Measurements from ENCODE around the gene BET1L. TPM values are rescaled to one million over a fixed set of nuclear protein-coding genes. Genes with fewer than 3 reads are reported as not detected.
A peak's percentile ranks its signal among the peaks of the same experiment; 100 is the strongest.

The BET1L gene
- total RNA-seq, 1 experiment from 2014 or later: 22.2 TPM

DNA sequence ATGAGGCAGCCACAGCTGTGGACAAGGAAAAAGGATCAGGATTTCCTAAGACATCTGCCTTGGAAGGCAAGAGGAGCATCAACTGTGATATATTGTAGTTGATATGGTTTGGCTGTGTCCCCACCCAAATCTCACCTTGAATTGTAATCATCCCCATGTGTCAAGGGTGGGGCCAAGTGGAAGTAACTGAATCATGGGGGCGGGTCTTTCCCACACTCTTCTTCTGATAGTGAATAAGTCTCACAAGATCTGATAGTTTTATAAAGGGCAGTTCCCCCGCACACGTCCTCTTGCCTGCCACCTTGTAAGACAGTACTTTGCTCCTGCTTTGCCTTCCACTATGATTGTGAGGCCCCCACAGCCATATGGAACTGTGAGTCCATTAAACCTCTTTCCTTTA, 10.5 kb upstream of the BET1L start:
- CTCF ChIA-PET: no interaction called here
- H3K36me3 ChIP-seq (ENCODE audit: insufficient read depth, low read length, poor library complexity, severe bottlenecking): peaks cover 29% of the 10 kb centered on the region
- POLR2A ChIA-PET (ENCODE audit: low non-redundant PET): no interaction called here
- DNase-seq (ENCODE audit: low spot score): no peak
- H3K4me3 ChIP-seq (ENCODE audit: low read depth, low read length, poor library complexity, severe bottlenecking): no peak overlapping the region
- TF ChIP-seq, protein P1, sequence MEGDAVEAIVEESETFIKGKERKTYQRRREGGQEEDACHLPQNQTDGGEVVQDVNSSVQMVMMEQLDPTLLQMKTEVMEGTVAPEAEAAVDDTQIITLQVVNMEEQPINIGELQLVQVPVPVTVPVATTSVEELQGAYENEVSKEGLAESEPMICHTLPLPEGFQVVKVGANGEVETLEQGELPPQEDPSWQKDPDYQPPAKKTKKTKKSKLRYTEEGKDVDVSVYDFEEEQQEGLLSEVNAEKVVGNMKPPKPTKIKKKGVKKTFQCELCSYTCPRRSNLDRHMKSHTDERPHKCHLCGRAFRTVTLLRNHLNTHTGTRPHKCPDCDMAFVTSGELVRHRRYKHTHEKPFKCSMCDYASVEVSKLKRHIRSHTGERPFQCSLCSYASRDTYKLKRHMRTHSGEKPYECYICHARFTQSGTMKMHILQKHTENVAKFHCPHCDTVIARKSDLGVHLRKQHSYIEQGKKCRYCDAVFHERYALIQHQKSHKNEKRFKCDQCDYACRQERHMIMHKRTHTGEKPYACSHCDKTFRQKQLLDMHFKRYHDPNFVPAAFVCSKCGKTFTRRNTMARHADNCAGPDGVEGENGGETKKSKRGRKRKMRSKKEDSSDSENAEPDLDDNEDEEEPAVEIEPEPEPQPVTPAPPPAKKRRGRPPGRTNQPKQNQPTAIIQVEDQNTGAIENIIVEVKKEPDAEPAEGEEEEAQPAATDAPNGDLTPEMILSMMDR (conservative IDR thresholded peaks at IDR 0.05; ENCODE audit: low read depth, low read length): no peak
- TF ChIP-seq EZH2 (IDR thresholded peaks at IDR 0.05; ENCODE audit: borderline replicate concordance, low read depth, low read length, poor library complexity, severe bottlenecking): no peak
- H3K9me3 ChIP-seq (ENCODE audit: low read depth, low read length, poor library complexity, severe bottlenecking): no peaks in the 10 kb centered on the region
- no TSS peak for BruUV-seq (replicated peaks)
- intact Hi-C loops (cut with micrococcal nuclease; ENCODE audit: unreplicated experiment): no loop called here
- H3K27ac ChIP-seq (ENCODE audit: low read depth, low read length, poor library complexity, severe bottlenecking): peak overlapping the region; percentile 78
- peaks cover 21% of the 10 kb centered on the region for H3K4me1 ChIP-seq (ENCODE audit: insufficient read depth, low read length, poor library complexity, severe bottlenecking)
- no peaks in the 10 kb centered on the region for H3K27me3 ChIP-seq (replicated peaks; ENCODE audit: insufficient read depth, low read depth, low read length, poor library complexity)

DNA sequence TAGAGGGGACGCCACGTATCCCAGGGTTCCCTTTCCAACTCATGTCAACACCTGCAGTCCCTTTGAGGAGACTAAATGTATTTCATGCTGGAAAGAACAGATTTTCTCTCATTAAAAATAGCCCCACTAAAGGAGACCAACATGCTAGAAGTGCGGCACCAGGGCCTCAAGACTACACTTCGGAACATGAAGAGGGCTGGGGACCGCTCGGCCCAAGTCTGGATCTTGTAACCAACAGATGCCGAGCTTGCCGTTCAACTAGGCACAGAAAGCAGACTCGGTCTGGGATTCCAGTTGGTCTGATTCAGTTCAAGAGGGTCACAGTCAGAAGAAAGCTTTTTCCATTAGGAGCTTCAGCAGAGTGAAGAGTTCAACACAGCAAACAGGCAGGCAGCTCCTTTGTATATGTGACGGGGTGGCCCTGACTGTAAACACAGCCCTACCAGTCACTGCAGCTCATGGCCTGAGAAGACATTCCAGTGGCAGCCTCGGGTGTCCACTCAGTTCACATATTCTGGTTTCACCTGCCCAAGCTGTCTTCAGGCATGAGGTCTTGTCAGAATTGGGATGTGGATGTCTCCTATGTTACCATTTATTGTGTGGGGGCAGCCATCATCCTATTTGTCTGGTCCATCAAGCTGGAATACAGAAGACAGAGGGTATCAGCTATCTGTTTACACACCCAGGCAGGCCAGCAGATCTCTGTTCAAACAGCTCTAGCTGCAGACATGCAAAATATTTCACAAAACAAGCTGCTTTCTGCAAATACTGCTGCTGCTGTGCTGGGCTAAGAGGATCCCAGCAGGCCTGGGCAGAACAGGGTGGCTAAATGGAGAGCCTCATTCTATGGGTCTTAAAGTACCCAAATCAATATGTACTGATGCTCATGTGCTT, 9.1 kb upstream of the BET1L start:
- ChIA-PET CTCF (interaction anchor here (1.2 kb wide), 1 partner anchor 9 kb away, joined by 3 read pairs; the partner anchor contains the start of genes BET1L and RIC8A), POLR2A (ENCODE audit: low non-redundant PET) (no interaction called here)
- intact Hi-C loops (cut with micrococcal nuclease; ENCODE audit: unreplicated experiment): no loop called here
- H3K9me3 ChIP-seq (ENCODE audit: low read depth, low read length, poor library complexity, severe bottlenecking): no peaks in the 10 kb centered on the region
- no peak for DNase-seq (ENCODE audit: low spot score)
- H3K27ac ChIP-seq (ENCODE audit: low read depth, low read length, poor library complexity, severe bottlenecking): peak overlapping the region; percentile 78
- H3K4me3 ChIP-seq (ENCODE audit: low read depth, low read length, poor library complexity, severe bottlenecking): no peak overlapping the region
- H3K27me3 ChIP-seq (replicated peaks; ENCODE audit: insufficient read depth, low read depth, low read length, poor library complexity): no peaks in the 10 kb centered on the region
- TF ChIP-seq, protein P1 (conservative IDR thresholded peaks at IDR 0.05; ENCODE audit: low read depth, low read length): no peak
- TF ChIP-seq EZH2 (IDR thresholded peaks at IDR 0.05; ENCODE audit: borderline replicate concordance, low read depth, low read length, poor library complexity, severe bottlenecking): no peak
- BruUV-seq (replicated peaks): no TSS peak
- peaks cover 21% of the 10 kb centered on the region for H3K4me1 ChIP-seq (ENCODE audit: insufficient read depth, low read length, poor library complexity, severe bottlenecking)
- peaks cover 43% of the 10 kb centered on the region for H3K36me3 ChIP-seq (ENCODE audit: insufficient read depth, low read length, poor library complexity, severe bottlenecking)

DNA sequence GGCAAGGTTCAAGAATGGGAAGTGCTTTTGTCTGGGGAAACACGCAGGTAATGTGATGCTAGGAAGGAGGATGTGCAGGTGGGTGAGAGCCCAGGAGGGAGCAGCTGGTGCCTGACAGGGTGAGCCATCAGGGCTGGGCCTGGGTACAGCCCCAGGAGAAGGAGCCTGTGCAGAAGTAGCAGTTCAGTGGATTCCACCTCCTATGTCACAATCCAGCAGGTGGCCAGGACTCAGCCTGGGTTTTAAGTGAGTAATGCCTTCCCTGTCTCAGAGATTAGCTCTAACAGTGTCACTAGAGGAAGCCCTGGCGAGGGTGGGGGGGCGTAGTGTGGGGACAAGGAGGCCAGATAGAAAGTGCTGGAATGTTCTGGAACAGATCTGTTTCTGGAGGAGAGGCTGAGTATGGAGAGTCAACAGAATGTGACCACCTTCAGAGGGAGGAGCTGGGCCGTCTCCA, 8.4 kb upstream of the BET1L start:
- H3K27ac ChIP-seq (ENCODE audit: low read depth, low read length, poor library complexity, severe bottlenecking): peak overlapping the region; percentile 78
- H3K4me1 ChIP-seq (ENCODE audit: insufficient read depth, low read length, poor library complexity, severe bottlenecking): peaks cover 21% of the 10 kb centered on the region
- ChIA-PET CTCF (interaction anchor here (0.6 to 1.2 kb wide), 2 partner anchors 8 to 524 kb away, joined by 3 to 4 read pairs; partner anchors contain the start of genes BET1L and RIC8A), POLR2A (ENCODE audit: low non-redundant PET) (no interaction called here)
- no peak overlapping the region for H3K4me3 ChIP-seq (ENCODE audit: low read depth, low read length, poor library complexity, severe bottlenecking)
- no TSS peak for BruUV-seq (replicated peaks)
- no peak for DNase-seq (ENCODE audit: low spot score)
- no peaks in the 10 kb centered on the region for H3K27me3 ChIP-seq (replicated peaks; ENCODE audit: insufficient read depth, low read depth, low read length, poor library complexity)
- intact Hi-C loops (cut with micrococcal nuclease; ENCODE audit: unreplicated experiment): no loop called here
- no peak for TF ChIP-seq EZH2 (IDR thresholded peaks at IDR 0.05; ENCODE audit: borderline replicate concordance, low read depth, low read length, poor library complexity, severe bottlenecking)
- TF ChIP-seq, protein P1 (conservative IDR thresholded peaks at IDR 0.05; ENCODE audit: low read depth, low read length): no peak
- no peaks in the 10 kb centered on the region for H3K9me3 ChIP-seq (ENCODE audit: low read depth, low read length, poor library complexity, severe bottlenecking)
- peaks cover 49% of the 10 kb centered on the region for H3K36me3 ChIP-seq (ENCODE audit: insufficient read depth, low read length, poor library complexity, severe bottlenecking)
